Peyer's patch (tissue), 4 donors: Measurements from ENCODE around the gene PAXIP1.

ENCODE experiments used
- CTCF ChIP-seq, 6 experiments: fragments of 450-650 bp in 4 of 6; fragments of 200-600 bp in 2 of 6; sonication (generic) in 1 of 6; IDR thresholded peaks; one replicate each; pipeline ENCODE4 v1.5.1; 2017 to 2019; ENCODE audit warnings: antibody characterized with exemption in 6 of 6, mild to moderate bottlenecking in 3 of 6, moderate library complexity in 1 of 6
- POLR2A ChIP-seq, 2 donors: fragments of 450-650 bp; IDR thresholded peaks; one replicate each; pipeline ENCODE4 v1.5.1; 2017; ENCODE audit warnings: antibody characterized with exemption in 2 of 2, mild to moderate bottlenecking in 2 of 2, moderate library complexity in 2 of 2

GRCh38 chr7:154946166-154946565, 56.8 kb downstream of the PAXIP1 start:
- TF ChIP-seq CTCF (IDR thresholded peaks at IDR 0.05) (no peak), POLR2A (IDR thresholded peaks at IDR 0.05) (no peak)
